Measurements from ENCODE around the gene ZNF878.

DNA sequence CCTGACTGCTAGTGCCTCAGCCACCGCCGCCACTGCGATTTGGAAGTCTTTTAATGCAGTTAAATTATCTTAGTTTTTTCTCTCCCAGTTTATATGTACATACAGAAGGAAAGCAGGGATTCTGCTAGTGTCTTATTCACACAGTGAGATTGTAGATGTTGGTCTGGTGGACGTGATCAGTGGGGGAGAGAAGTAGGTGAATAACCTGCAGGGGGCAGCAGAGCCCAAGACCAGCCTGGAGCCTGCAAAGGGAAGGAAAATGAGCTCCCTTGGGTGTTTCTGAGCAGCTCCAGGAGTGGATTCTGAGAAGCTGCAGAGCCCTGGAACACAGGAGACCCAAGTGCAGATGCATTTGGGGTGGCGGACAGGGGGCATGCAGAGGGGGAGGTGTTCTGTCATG, 38.0 kb upstream of the ZNF878 start:
- TF ChIP-seq, protein P1, sequence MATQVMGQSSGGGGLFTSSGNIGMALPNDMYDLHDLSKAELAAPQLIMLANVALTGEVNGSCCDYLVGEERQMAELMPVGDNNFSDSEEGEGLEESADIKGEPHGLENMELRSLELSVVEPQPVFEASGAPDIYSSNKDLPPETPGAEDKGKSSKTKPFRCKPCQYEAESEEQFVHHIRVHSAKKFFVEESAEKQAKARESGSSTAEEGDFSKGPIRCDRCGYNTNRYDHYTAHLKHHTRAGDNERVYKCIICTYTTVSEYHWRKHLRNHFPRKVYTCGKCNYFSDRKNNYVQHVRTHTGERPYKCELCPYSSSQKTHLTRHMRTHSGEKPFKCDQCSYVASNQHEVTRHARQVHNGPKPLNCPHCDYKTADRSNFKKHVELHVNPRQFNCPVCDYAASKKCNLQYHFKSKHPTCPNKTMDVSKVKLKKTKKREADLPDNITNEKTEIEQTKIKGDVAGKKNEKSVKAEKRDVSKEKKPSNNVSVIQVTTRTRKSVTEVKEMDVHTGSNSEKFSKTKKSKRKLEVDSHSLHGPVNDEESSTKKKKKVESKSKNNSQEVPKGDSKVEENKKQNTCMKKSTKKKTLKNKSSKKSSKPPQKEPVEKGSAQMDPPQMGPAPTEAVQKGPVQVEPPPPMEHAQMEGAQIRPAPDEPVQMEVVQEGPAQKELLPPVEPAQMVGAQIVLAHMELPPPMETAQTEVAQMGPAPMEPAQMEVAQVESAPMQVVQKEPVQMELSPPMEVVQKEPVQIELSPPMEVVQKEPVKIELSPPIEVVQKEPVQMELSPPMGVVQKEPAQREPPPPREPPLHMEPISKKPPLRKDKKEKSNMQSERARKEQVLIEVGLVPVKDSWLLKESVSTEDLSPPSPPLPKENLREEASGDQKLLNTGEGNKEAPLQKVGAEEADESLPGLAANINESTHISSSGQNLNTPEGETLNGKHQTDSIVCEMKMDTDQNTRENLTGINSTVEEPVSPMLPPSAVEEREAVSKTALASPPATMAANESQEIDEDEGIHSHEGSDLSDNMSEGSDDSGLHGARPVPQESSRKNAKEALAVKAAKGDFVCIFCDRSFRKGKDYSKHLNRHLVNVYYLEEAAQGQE (IDR thresholded peaks at IDR 0.05; ENCODE audit: insufficient read depth in 1 of 2, low read depth in 2 of 2, low read length in 2 of 2) = no peak
- no peak for TF ChIP-seq SIN3A (IDR thresholded peaks at IDR 0.05; ENCODE audit: borderline replicate concordance, insufficient read depth, low read length)

All from PFSK-1 (cell line).